ENCODE data around the gene CFAP69. TPM values are rescaled to one million over a fixed set of nuclear protein-coding genes. Genes with fewer than 3 reads are reported as not detected.

The CFAP69 gene
- total and polyA plus RNA-seq, 4 donors = 1.8 to 60.0 (median 9.0) TPM

- Histone ChIP-seq H3K9ac (ENCODE audit: insufficient read depth in 1 of 2, low read length in 2 of 2) (peak overlapping the region; percentile 93 to 95), H3K4me3 (peak overlapping the region; percentile 26), H3K27ac (ENCODE audit: low read depth in 1 of 2, low read length in 1 of 2) (peak overlapping the region; percentile 81 to 99), H3K36me3 (ENCODE audit: control insufficient read depth in 4 of 4, insufficient read depth in 4 of 4, low read length in 4 of 4) (peaks cover 0 to 3% (median 0%) of the 10 kb centered on the region in 4 donors), H3K4me1 (ENCODE audit: control insufficient read depth in 5 of 5, insufficient read depth in 5 of 5, low read length in 5 of 5) (peaks cover 0 to 14% (median 5%) of the 10 kb centered on the region in 5 donors), H3K9me3 (ENCODE audit: control insufficient read depth in 4 of 4, insufficient read depth in 3 of 4, low read length in 3 of 4) (no peaks in the 10 kb centered on the region), H3K27me3 (ENCODE audit: control insufficient read depth in 3 of 3, insufficient read depth in 3 of 3, low read length in 2 of 3) (peaks cover 0 to 3% (median 0%) of the 10 kb centered on the region in 3 donors)
- 9 to 14% methylated on average over 18 of the region's 18 CpGs for WGBS, 2 donors
- ATAC-seq (ENCODE audit: insufficient read depth, low FRiP score) (peak; percentile 3), DNase-seq (peak in 2 of 3 donors; percentile 26 to 71)
- no peak for TF ChIP-seq CTCF (IDR thresholded peaks at IDR 0.05; ENCODE audit: control extremely low read depth, extremely low read depth)
Observed at GRCh38 chr7:90345595-90346335, 100.8 kb downstream of the CFAP69 start.

- H3K27me3 ChIP-seq (ENCODE audit: control insufficient read depth in 3 of 3, insufficient read depth in 3 of 3, low read length in 2 of 3) = peaks cover 0 to 3% (median 0%) of the 10 kb centered on the region in 3 donors
- H3K9ac ChIP-seq (ENCODE audit: insufficient read depth in 1 of 2, low read length in 2 of 2) = peak within 1 kb of the TSS; percentile 93 to 95
- peaks cover 0 to 14% (median 5%) of the 10 kb centered on the region in 5 donors for H3K4me1 ChIP-seq (ENCODE audit: control insufficient read depth in 5 of 5, insufficient read depth in 5 of 5, low read length in 5 of 5)
- DNase-seq (peak; percentile 96 to 99 (median 98)), ATAC-seq (ENCODE audit: insufficient read depth, low FRiP score) (peak; percentile 100)
- WGBS, 2 donors = 0 to 1% methylated on average over 37 of the region's 37 CpGs
- no peaks in the 10 kb centered on the region for H3K9me3 ChIP-seq (ENCODE audit: control insufficient read depth in 4 of 4, insufficient read depth in 3 of 4, low read length in 3 of 4)
- peaks cover 0 to 3% (median 0%) of the 10 kb centered on the region in 4 donors for H3K36me3 ChIP-seq (ENCODE audit: control insufficient read depth in 4 of 4, insufficient read depth in 4 of 4, low read length in 4 of 4)
- peak within 1 kb of the TSS; percentile 75 for H3K4me3 ChIP-seq
- peak within 1 kb of the TSS; percentile 89 to 99 for H3K27ac ChIP-seq (ENCODE audit: low read depth in 1 of 2, low read length in 1 of 2)
- peak; percentile 63 for TF ChIP-seq CTCF (IDR thresholded peaks at IDR 0.05; ENCODE audit: control extremely low read depth, extremely low read depth)
Observed at GRCh38 chr7:90346336-90347125, 101.6 kb downstream of the CFAP69 start, which contains the start of gene GTPBP10. TSS of gene GTPBP10 (plus strand) at chr7:90346716. CDS start at chr7:90346742, 26 bp downstream.

- WGBS, 2 donors = 57 to 63% methylated on average over 4 of the region's 4 CpGs
- TF ChIP-seq CTCF (IDR thresholded peaks at IDR 0.05; ENCODE audit: control extremely low read depth, extremely low read depth) = no peak
- Histone ChIP-seq H3K9ac (ENCODE audit: insufficient read depth in 1 of 2, low read length in 2 of 2) (no peak overlapping the region), H3K9me3 (ENCODE audit: control insufficient read depth in 4 of 4, insufficient read depth in 3 of 4, low read length in 3 of 4) (no peaks in the 10 kb centered on the region), H3K27ac (ENCODE audit: low read depth in 1 of 2, low read length in 1 of 2) (no peak overlapping the region), H3K36me3 (ENCODE audit: control insufficient read depth in 4 of 4, insufficient read depth in 4 of 4, low read length in 4 of 4) (peaks cover 0 to 3% (median 0%) of the 10 kb centered on the region in 4 donors), H3K27me3 (ENCODE audit: control insufficient read depth in 3 of 3, insufficient read depth in 3 of 3, low read length in 2 of 3) (peaks cover 0 to 3% (median 0%) of the 10 kb centered on the region in 3 donors), H3K4me3 (no peak overlapping the region), H3K4me1 (ENCODE audit: control insufficient read depth in 5 of 5, insufficient read depth in 5 of 5, low read length in 5 of 5) (peaks cover 0 to 14% (median 5%) of the 10 kb centered on the region in 5 donors)
- DNase-seq (no peak), ATAC-seq (ENCODE audit: insufficient read depth, low FRiP score) (no peak)
Observed at GRCh38 chr7:90347759-90348158, 102.8 kb downstream of the CFAP69 start.

All from lung (tissue), 12 donors.